PFSK-1 (cell line): ENCODE data around the gene TGM2.

ENCODE experiments used
- FOXP2 ChIP-seq: optimal IDR thresholded peaks from 2 replicates; pipeline ENCODE3; 2011; ENCODE audit warnings: borderline replicate concordance, control low read depth, inconsistent platforms; ENCODE audit not compliant: insufficient read depth; ENCODE audit errors: extremely low read length, extremely low read depth
- POLR2AphosphoS5 ChIP-seq: IDR thresholded peaks from 2 replicates; pipeline ENCODE4 v1.6.1; 2012; ENCODE audit warnings: low read depth, mild to moderate bottlenecking, control low read depth, low read length, moderate library complexity
- REST ChIP-seq, 2 experiments: IDR thresholded peaks; 2 replicates each; pipeline versions ENCODE4 v1.6.1 to v1.8.0; 2011 to 2012; ENCODE audit warnings: low read depth in 2 of 2, low read length in 2 of 2, control low read depth in 1 of 2, inconsistent platforms in 1 of 2, mild to moderate bottlenecking in 1 of 2, moderate library complexity in 1 of 2; ENCODE audit not compliant: insufficient read depth in 1 of 2
- SIN3A ChIP-seq: IDR thresholded peaks from 2 replicates; pipeline ENCODE4 v1.6.1; 2012; ENCODE audit warnings: mild to moderate bottlenecking, low read length, moderate library complexity, borderline replicate concordance; ENCODE audit not compliant: insufficient read depth
- TAF1 ChIP-seq: IDR thresholded peaks from 2 replicates; pipeline ENCODE4 v1.6.1; 2012; ENCODE audit warnings: low read length, control low read depth, borderline replicate concordance; ENCODE audit not compliant: insufficient read depth

- TF ChIP-seq TAF1 (no peak), POLR2AphosphoS5 (no peak), SIN3A (no peak), REST (IDR thresholded peaks at IDR 0.05; ENCODE audit: insufficient read depth in 1 of 2, low read depth in 2 of 2, low read length in 2 of 2) (no peak), FOXP2 (no peak)
Measured at GRCh38 chr20:38203337-38203980, 38.4 kb upstream of the TGM2 start.
